Mesothelial cell of epicardium (in vitro differentiated cells): ENCODE data around the gene RBMS1. TPM values are rescaled to one million over a fixed set of nuclear protein-coding genes. Genes with fewer than 3 reads are reported as not detected.

Source experiments
- DNase-seq, 2 experiments: peaks; one replicate each; pipeline ENCODE4 v3.0.0; 2021; ENCODE audit warnings: low spot score in 2 of 2; ENCODE audit not compliant: unreplicated experiment in 2 of 2
- H3K27ac Mint-ChIP-seq: 2 replicates; pipeline ENCODE4 v1.8.0; 2021; ENCODE audit warnings: mixed read lengths
- H3K27me3 Mint-ChIP-seq: 2 replicates; pipeline ENCODE4 v1.8.0; 2021; ENCODE audit warnings: low read depth, mixed read lengths
- H3K36me3 Mint-ChIP-seq: 2 replicates; pipeline ENCODE4 v1.8.0; 2021; ENCODE audit warnings: mixed read lengths
- H3K4me1 Mint-ChIP-seq: 2 replicates; pipeline ENCODE4 v1.8.0; 2021; ENCODE audit warnings: mixed read lengths
- H3K4me3 Mint-ChIP-seq: 2 replicates; pipeline ENCODE4 v1.8.0; 2021; ENCODE audit warnings: mild to moderate bottlenecking, moderate library complexity, mixed read lengths
- H3K9me3 Mint-ChIP-seq: 2 replicates; pipeline ENCODE4 v1.8.0; 2021; ENCODE audit warnings: mixed read lengths
- total RNA-seq: library from RNA; stranded (reverse); gene quantifications from 3 replicates; pipeline ENCODE4 v1.2.1, GENCODE V29; 2021
- TF ChIP-seq, protein P1 (sequence below): fragments of 200-600 bp; sonication (generic); IDR thresholded peaks from one replicate; pipeline ENCODE4 v1.5.0; 2021; ENCODE audit warnings: antibody characterized with exemption; ENCODE audit not compliant: unreplicated experiment

RBMS1 gene
- total RNA-seq, 1 donor from 2014 or later = 128 TPM

DNA sequence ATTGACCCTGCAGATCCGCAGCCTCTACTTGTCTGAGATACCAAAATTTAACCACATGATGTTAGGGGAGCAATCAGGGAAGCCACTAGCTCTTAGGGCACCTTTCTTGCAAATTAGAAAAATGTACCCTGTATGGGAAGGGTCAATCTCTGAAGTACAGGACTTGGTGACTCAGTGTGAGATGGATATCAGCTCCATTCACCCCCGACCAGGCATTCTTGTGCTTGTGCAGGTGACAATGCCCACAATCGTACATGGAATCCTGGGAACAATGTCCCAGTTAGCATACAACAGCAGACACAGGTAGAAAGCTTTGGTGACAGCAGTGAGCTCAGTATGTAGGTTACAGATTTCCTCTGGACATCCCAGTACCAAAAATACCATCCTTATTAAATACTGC lies 155.9 kb downstream of the RBMS1 start:
- Mint-ChIP-seq H3K36me3 (no peaks in the 10 kb centered on the region), H3K27ac (no peak overlapping the region), H3K4me3 (no peak overlapping the region), H3K4me1 (peaks cover 31% of the 10 kb centered on the region), H3K9me3 (no peaks in the 10 kb centered on the region), H3K27me3 (no peaks in the 10 kb centered on the region)
- DNase-seq = no peak
- TF ChIP-seq, protein P1, sequence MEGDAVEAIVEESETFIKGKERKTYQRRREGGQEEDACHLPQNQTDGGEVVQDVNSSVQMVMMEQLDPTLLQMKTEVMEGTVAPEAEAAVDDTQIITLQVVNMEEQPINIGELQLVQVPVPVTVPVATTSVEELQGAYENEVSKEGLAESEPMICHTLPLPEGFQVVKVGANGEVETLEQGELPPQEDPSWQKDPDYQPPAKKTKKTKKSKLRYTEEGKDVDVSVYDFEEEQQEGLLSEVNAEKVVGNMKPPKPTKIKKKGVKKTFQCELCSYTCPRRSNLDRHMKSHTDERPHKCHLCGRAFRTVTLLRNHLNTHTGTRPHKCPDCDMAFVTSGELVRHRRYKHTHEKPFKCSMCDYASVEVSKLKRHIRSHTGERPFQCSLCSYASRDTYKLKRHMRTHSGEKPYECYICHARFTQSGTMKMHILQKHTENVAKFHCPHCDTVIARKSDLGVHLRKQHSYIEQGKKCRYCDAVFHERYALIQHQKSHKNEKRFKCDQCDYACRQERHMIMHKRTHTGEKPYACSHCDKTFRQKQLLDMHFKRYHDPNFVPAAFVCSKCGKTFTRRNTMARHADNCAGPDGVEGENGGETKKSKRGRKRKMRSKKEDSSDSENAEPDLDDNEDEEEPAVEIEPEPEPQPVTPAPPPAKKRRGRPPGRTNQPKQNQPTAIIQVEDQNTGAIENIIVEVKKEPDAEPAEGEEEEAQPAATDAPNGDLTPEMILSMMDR = no peak

DNA sequence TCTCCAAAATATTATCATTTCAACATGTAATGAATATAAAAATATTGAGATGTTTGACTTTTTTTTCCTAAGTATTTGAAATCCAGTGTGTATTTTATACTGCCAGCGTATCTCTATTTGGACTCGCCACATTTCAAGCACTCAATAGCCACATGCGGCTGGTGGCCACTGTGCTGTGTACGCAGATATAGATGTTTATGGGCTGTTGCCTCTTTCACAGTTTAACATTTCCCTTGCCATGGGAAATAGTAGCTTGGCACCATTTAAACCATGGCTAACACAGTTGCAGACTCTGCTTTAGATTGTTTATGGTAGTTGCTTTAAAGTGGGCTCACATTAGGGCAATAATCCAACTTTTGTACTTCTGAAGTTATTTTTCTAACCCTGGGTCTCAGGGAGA lies 157.0 kb downstream of the RBMS1 start:
- Mint-ChIP-seq H3K27ac (peak overlapping the region; percentile 19), H3K36me3 (no peaks in the 10 kb centered on the region), H3K9me3 (no peaks in the 10 kb centered on the region)

DNA sequence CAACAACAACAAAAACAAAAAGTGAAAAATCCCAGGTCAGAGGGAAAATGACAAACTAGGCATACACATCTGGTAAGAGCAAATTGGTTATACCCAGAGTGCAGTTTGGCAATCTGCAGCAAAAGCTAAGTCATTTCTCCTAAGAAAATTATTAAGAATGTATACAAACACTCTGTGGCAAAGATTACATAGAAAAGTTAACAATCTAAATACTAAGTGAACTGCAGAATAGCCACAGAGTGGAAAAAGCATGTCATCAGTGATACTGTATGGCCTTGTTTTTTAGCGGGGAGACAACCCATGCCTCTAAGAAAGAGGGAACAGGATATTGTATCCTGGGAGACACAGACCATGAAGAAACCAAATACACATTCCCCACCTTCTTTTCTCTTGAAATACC lies 157.5 kb downstream of the RBMS1 start:
- H3K4me3 Mint-ChIP-seq = no peak overlapping the region
- H3K36me3 Mint-ChIP-seq = no peaks in the 10 kb centered on the region
- H3K27me3 Mint-ChIP-seq = no peaks in the 10 kb centered on the region
- H3K9me3 Mint-ChIP-seq = no peaks in the 10 kb centered on the region
- peaks cover 29% of the 10 kb centered on the region for H3K4me1 Mint-ChIP-seq
- TF ChIP-seq, protein P1 = no peak
- H3K27ac Mint-ChIP-seq = no peak overlapping the region
- no peak for DNase-seq

More for the DNA sequence above, 157.0 kb downstream of the RBMS1 start:
- TF ChIP-seq, protein P1 = no peak
- Mint-ChIP-seq H3K4me1 (peaks cover 32% of the 10 kb centered on the region), H3K27me3 (no peaks in the 10 kb centered on the region), H3K4me3 (no peak overlapping the region)
- DNase-seq = no peak

DNA sequence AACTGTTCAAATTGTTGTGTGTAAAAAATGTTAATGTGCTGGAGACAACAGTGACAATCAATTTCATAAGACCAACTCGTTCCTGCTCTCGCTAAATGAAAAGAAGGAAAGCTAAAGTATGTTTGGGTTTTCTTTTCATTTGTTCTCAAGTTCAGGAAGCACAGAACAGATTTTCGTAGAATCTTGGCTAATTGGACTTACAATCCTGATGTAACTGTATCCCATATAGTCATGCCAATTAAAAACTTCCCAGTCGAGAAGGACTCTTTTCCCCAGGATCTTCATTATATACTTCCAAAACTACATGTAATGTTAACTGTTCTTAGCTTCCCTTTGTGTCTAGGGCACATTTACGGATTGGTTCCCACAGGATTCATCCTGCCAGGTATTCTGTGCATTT lies 158.2 kb downstream of the RBMS1 start:
- Mint-ChIP-seq H3K4me3 (no peak overlapping the region), H3K27ac (no peak overlapping the region)

DNA sequence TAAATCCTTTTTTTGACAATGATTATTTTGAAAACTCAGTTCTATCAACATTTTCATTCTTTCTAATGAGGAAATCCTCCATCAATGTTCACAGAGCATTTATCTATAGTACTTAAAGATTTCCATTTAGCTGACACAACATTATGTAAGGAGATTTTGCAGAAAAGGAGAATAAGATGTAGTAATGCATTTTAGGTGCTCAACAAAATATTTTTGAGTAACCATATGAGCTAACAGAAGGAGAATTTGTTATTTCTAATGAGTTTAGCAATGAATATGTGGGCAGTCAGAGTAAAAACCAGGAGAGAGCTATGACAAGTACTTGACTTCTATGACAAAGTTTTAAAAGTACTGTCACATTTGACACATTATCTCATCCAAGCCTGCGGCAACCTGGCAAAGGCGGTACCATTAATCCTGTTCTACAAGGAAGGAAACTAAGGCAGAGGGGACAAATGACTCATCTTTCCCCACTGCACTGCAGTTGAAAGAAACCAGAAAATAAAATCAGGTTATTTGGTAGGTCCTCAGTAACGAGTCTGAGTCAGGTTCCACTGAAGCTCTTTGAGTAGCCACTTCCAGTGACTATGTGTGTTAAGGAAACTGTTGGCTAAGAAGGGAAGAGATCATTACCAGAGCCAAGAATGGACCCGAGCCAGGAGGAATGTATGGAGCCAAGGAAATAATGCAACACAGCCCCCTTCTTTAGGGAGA lies 159.4 kb downstream of the RBMS1 start:
- Mint-ChIP-seq H3K4me3 (no peak overlapping the region), H3K4me1 (peaks cover 28% of the 10 kb centered on the region), H3K27ac (peak overlapping the region; percentile 4), H3K36me3 (no peaks in the 10 kb centered on the region), H3K9me3 (no peaks in the 10 kb centered on the region), H3K27me3 (no peaks in the 10 kb centered on the region)
- TF ChIP-seq, protein P1 = no peak
- no peak for DNase-seq

More for the DNA sequence above, 158.2 kb downstream of the RBMS1 start:
- H3K9me3 Mint-ChIP-seq = no peaks in the 10 kb centered on the region
- peaks cover 29% of the 10 kb centered on the region for H3K4me1 Mint-ChIP-seq
- no peaks in the 10 kb centered on the region for H3K36me3 Mint-ChIP-seq
- TF ChIP-seq, protein P1 = no peak
- no peak for DNase-seq
- H3K27me3 Mint-ChIP-seq = no peaks in the 10 kb centered on the region
